DLD1 (cell line): Measurements from ENCODE around the gene WDR54.

Experiments used
- in situ Hi-C: cut with HindIII; loops from 2 replicates; pipeline ENCODE4 v1.10.0; 2017; ENCODE audit warnings: low sequenced_read_pairs

The WDR54 gene

DNA sequence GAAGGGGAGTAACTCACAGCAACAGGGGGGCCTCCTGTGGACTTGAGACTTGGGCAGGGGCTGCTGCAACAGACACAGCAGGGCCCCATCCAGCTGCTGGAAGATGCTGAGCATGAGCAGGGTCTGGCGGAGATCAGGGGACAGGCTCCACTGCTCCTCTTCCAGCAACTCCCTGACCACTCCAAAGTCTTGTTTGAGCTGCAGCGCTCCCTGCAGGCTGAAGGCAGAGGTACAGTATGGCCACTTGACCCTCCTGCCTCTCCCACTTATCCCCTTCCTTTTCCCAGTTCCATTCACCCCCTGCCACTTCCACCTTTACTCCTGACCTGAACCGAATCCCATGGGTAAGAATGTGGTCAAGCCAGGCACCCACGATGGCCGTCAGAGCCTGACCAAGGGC lies 53.4 kb downstream of the WDR54 start:
- in situ Hi-C loops: no loop called here
